GM12872 (cell line): ENCODE measurements around the gene AP3B1.

Source experiments
- TF ChIP-seq, protein P1 (sequence below): IDR thresholded peaks from 3 replicates; pipeline ENCODE4 v1.5.1; 2011; ENCODE audit warnings: low read depth, mild to moderate bottlenecking, low read length, moderate library complexity; ENCODE audit not compliant: insufficient read depth

The AP3B1 gene

DNA sequence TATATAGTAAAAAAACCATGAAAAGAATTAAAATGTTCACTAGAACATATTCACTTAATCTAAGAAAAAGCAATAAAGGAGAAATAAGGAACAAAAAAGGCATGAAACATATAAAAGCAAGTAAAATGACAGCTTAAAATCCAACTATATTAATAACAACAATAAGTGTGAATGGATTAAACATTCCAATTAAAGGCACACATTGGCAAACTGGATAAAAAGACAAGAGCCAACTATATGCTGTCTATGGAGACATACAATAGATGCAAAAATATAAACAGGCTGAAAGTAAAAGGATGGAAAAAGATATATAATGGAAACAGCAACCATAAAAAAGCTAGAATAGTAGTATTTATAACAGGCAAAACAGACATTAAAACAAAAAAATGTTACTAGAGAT, 70.1 kb downstream of the AP3B1 start:
- TF ChIP-seq, protein P1, sequence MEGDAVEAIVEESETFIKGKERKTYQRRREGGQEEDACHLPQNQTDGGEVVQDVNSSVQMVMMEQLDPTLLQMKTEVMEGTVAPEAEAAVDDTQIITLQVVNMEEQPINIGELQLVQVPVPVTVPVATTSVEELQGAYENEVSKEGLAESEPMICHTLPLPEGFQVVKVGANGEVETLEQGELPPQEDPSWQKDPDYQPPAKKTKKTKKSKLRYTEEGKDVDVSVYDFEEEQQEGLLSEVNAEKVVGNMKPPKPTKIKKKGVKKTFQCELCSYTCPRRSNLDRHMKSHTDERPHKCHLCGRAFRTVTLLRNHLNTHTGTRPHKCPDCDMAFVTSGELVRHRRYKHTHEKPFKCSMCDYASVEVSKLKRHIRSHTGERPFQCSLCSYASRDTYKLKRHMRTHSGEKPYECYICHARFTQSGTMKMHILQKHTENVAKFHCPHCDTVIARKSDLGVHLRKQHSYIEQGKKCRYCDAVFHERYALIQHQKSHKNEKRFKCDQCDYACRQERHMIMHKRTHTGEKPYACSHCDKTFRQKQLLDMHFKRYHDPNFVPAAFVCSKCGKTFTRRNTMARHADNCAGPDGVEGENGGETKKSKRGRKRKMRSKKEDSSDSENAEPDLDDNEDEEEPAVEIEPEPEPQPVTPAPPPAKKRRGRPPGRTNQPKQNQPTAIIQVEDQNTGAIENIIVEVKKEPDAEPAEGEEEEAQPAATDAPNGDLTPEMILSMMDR, result no peak

DNA sequence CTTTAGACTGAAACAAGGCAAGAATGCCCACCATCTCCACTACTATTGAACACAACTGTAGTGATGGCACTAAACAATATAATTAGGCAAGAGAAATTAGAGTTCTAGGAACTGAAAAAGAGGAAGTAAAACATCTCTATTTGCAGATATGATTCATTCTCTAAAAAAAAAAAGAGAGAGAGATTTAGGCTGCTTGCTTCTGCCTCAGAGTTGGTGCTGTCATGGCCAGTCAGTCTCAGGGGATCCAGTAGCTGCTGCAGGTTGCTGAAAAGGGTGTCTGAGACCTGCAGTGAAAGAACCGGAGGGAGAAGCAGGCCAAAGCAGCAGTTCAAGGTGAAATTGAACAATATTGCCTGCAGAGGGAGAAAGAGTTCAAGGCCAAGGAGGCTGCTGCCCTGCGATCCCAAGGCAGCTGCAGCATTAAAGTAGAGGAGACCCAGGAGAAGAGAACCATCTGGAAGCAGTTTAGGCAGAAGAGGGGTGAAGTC, 72.5 kb downstream of the AP3B1 start:
- TF ChIP-seq, protein P1, result peak; percentile 57

DNA sequence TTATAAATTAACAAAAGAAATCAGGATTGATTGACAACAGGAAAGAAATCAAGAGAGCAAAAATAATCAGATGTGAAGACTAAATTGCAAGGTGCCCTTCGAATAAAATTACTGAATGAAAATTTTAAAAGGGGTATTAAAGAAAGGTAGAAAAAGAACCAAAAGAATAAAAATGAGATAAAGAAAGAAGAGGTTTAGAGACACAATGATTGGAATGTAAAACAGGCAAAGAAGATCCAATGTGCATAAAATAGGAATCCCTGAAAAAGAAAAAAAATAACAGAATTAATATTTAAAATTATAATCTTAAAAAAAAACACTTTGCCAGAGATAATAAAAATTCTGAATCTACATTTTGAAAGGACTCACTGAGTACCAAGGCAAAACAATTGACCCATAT, 73.0 kb downstream of the AP3B1 start:
- TF ChIP-seq, protein P1, result no peak

DNA sequence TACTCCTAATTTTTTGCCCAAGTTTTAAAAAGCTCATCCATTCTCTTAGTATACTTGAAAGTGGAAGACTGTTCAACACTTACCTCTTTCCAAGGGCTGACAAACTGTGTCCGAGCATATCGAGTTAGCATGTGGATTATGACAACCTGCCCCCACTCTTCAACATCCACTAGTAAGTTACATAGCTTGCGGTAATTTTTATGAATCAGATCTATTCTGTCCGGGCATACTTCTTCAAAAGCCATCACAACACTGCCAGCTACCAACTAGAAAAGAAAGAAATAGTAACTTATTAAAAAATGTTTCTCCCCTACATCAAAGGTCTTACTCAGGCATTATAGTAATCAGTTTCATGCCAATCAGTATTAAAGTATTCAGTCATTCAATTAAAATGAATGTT, 78.5 kb downstream of the AP3B1 start:
- TF ChIP-seq, protein P1, result no peak

DNA sequence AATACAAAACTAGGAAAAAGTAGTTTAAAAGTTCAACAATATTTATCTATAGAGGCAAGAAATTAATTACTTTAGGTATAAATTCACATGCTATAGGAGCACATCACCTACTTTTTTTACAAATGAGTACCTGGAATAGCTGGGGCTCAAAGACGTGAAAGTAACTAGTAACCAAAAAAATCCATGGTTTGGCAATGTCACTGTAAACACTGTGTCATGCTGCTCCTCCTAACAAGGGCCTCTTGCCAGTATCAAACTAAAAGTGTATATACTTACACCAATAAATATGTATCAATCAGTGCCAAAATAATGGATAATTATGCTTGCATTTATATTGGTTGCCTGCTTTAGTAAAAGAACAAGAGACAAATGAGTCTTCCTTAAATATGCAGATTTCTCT, 78.9 kb downstream of the AP3B1 start:
- TF ChIP-seq, protein P1, result no peak

DNA sequence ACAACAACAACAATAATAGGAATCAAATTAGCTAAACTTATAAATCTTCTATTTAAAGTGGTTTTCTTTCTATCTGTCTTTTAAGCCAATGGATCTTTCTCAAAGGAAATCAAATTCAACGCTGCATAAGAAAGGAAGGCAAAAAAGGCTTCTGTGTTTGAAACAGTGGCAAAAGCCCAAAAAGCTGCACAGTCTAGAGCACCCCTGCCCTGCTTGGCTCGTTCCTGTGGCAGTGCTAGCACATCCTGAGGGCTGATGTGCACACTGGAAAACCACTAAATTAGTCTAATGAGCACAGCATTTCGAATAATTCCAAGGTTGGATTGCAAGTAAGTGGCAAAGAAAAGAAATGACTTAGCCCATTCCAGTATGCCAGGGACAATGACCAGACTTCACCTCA, 80.7 kb downstream of the AP3B1 start:
- TF ChIP-seq, protein P1, result no peak

DNA sequence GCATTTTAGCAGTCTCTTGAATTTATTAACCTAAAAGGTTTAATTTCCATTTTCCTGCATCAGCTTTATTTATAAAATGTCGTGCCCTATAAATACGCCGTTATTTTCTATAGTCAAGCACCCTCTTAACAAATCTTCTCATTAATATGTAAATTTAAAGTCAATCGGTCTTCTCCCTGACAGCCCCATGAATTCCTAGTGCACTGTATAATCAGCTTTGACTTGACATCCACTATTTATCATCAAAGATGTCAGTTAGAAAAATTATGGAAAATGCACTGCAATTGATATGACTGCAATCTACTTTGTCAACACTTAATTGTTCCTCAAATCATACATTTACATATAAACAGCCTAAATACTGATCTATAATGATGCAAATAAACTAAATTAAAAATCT, 83.4 kb downstream of the AP3B1 start:
- TF ChIP-seq, protein P1, result no peak

DNA sequence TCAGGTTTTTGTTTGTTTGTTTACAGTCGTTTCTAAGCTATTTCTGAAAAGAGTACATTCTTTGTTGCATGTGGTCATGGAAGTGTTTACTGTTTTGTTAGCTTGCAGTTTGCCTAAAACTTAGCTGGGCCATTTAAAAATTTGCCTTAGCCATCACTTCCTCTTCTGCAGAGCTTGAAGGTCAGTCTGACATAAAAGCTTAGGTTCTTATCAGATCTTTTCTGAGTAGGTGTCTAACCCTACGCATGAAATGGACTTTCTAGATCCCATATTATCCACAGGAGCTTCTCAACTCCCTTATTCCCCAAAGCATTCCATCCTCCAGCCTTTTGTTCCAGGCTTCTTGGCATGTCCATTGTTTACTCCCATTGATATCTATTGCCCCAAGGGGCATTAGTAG, 90.3 kb downstream of the AP3B1 start:
- TF ChIP-seq, protein P1, result no peak
